Measurements from ENCODE around the gene SLC18A3. TPM values are rescaled to one million over a fixed set of nuclear protein-coding genes. Genes with fewer than 3 reads are reported as not detected.

SLC18A3 gene
- total RNA-seq, 1 experiment from 2014 or later = 0.13 TPM

DNA sequence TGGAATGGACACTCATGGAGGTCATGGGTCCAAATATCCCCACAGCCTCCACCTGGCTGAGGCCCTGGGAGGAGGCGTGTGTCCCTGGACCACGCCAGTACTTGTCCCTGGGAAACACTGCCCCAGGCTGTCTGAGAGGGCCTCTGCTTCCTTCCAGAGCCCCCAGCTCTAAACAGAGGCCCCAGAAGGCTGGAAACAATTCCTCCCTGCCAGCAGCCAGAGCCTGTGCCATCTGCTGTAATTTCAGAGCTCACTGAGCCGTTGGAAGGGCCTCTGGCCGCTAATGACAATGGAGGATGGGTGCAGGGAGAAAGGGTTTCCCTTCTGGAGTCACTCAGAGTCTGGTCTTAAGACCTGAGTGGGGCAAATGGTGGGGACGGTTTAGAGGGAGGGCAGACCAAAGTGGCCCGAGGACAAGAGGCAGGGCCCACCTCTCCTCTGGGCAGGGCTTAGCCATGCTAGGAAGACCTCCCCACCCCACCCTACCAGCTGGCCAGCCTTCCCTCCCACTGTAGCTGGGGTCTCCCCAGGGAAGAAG, 10.8 kb downstream of the SLC18A3 start (continued):
- TF ChIP-seq, protein P1, sequence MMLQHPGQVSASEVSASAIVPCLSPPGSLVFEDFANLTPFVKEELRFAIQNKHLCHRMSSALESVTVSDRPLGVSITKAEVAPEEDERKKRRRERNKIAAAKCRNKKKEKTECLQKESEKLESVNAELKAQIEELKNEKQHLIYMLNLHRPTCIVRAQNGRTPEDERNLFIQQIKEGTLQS (CRISPR knock-in tag; conservative IDR thresholded peaks at IDR 0.05) = no peak

DNA sequence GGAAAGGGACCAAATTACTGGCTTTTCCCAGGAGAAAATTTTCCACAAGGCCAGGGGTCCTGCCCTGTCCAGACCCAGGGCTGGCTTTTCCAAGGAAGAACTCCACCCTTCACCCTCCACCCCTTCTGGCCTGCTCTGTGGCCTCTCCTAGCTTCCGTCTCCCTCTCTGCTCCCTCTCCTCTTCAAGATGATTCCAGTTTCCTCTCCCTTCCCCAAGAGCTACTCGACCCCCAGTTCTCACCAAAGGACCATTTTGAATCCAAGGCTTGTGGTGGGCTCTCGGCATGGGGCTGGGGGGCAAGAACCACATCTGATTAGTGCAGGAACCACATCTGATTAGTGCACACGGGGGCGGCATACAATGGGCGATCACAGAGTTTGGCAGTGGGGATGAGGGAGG, 11.5 kb downstream of the SLC18A3 start:
- no peak overlapping the region for H3K4me3 Mint-ChIP-seq

DNA sequence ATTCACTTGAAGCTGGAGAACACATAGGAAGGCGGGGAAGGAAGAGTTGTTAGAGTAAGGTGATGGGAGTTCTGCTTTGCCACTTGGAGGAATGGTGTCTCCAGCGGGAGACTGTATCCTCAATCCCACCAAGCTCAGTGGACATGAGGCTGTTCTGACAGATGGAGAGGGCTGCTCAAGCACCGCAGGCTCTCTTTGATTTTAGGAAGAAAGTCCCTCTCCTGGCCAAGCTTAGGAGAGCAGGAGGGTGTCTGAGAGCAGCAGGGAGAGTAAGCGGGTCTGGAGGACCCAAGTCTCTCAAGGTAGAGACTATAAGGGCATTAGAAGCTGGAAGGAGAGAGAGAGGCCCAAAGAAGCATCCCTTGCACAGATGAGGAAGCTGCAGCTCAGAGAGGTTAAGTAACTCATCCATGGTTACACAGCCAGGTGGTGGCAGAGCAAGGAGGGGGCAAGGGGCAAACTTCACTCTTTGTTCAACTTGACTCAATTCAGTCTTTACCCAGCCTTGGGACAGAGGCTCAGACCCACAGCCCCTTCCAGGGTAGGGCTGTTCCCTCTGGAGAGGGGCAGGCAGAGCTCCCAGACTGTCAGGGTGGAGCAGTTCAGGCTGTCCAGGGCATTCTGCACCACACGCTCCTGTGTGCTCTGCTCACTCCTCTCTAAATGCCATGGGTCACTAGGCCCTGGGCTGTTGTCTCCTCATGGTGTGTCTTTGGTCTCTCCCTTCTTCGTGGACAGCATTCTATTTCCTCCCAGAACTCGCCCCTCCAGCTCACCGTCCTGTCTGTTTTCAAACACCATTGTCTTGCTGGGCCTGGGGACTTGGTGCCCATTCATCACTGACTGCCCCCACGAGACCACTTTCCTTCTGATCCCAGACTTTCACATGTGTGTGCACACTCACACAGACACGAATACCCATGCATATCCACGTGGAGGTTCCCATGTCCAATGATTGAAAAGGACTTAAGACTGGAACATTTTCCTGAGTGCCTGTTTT, 12.6 kb downstream of the SLC18A3 start:
- H3K4me1 Mint-ChIP-seq = peaks cover 3% of the 10 kb centered on the region; the same call in 1 of the 2 replicates
- no peaks in the 10 kb centered on the region for H3K36me3 Mint-ChIP-seq
- peaks cover 43% of the 10 kb centered on the region for H3K27me3 Mint-ChIP-seq (ENCODE audit: low read depth)
- ChIA-PET CTCF (interaction anchor here (0.6 to 0.8 kb wide), 3 partner anchors 27 to 78 kb away, joined by 3 read pairs; no protein-coding TSS in a partner anchor), POLR2A (interaction anchor here (0.7 kb wide), 1 partner anchor 101 kb away, joined by 3 read pairs; no protein-coding TSS in a partner anchor)
- TF ChIP-seq, protein P2, sequence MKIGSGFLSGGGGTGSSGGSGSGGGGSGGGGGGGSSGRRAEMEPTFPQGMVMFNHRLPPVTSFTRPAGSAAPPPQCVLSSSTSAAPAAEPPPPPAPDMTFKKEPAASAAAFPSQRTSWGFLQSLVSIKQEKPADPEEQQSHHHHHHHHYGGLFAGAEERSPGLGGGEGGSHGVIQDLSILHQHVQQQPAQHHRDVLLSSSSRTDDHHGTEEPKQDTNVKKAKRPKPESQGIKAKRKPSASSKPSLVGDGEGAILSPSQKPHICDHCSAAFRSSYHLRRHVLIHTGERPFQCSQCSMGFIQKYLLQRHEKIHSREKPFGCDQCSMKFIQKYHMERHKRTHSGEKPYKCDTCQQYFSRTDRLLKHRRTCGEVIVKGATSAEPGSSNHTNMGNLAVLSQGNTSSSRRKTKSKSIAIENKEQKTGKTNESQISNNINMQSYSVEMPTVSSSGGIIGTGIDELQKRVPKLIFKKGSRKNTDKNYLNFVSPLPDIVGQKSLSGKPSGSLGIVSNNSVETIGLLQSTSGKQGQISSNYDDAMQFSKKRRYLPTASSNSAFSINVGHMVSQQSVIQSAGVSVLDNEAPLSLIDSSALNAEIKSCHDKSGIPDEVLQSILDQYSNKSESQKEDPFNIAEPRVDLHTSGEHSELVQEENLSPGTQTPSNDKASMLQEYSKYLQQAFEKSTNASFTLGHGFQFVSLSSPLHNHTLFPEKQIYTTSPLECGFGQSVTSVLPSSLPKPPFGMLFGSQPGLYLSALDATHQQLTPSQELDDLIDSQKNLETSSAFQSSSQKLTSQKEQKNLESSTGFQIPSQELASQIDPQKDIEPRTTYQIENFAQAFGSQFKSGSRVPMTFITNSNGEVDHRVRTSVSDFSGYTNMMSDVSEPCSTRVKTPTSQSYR (CRISPR knock-in tag; IDR thresholded peaks at IDR 0.05) = no peak
- TF ChIP-seq JAZF1 (CRISPR knock-in tag; IDR thresholded peaks at IDR 0.05) (no peak), IRF2 (CRISPR knock-in tag; IDR thresholded peaks at IDR 0.05; ENCODE audit: borderline replicate concordance, low read depth) (no peak), HMGA2 (CRISPR knock-in tag; IDR thresholded peaks at IDR 0.05) (no peak), JUN (CRISPR knock-in tag; IDR thresholded peaks at IDR 0.05) (no peak), NFATC4 (CRISPR knock-in tag; IDR thresholded peaks at IDR 0.05) (no peak), TCF7 (CRISPR knock-in tag; IDR thresholded peaks at IDR 0.05; ENCODE audit: low read depth) (no peak), GRHL2 (CRISPR knock-in tag; IDR thresholded peaks at IDR 0.05; ENCODE audit: insufficient replicate concordance, severe bottlenecking) (no peak), ESRRA (CRISPR knock-in tag; IDR thresholded peaks at IDR 0.05; ENCODE audit: borderline replicate concordance) (no peak), ZNF416 (CRISPR knock-in tag; IDR thresholded peaks at IDR 0.05) (no peak)
- TF ChIP-seq, protein P3, sequence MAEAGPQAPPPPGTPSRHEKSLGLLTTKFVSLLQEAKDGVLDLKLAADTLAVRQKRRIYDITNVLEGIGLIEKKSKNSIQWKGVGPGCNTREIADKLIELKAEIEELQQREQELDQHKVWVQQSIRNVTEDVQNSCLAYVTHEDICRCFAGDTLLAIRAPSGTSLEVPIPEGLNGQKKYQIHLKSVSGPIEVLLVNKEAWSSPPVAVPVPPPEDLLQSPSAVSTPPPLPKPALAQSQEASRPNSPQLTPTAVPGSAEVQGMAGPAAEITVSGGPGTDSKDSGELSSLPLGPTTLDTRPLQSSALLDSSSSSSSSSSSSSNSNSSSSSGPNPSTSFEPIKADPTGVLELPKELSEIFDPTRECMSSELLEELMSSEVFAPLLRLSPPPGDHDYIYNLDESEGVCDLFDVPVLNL (CRISPR knock-in tag; IDR thresholded peaks at IDR 0.05; ENCODE audit: borderline replicate concordance, low read depth) = no peak
- TF ChIP-seq, protein P4, sequence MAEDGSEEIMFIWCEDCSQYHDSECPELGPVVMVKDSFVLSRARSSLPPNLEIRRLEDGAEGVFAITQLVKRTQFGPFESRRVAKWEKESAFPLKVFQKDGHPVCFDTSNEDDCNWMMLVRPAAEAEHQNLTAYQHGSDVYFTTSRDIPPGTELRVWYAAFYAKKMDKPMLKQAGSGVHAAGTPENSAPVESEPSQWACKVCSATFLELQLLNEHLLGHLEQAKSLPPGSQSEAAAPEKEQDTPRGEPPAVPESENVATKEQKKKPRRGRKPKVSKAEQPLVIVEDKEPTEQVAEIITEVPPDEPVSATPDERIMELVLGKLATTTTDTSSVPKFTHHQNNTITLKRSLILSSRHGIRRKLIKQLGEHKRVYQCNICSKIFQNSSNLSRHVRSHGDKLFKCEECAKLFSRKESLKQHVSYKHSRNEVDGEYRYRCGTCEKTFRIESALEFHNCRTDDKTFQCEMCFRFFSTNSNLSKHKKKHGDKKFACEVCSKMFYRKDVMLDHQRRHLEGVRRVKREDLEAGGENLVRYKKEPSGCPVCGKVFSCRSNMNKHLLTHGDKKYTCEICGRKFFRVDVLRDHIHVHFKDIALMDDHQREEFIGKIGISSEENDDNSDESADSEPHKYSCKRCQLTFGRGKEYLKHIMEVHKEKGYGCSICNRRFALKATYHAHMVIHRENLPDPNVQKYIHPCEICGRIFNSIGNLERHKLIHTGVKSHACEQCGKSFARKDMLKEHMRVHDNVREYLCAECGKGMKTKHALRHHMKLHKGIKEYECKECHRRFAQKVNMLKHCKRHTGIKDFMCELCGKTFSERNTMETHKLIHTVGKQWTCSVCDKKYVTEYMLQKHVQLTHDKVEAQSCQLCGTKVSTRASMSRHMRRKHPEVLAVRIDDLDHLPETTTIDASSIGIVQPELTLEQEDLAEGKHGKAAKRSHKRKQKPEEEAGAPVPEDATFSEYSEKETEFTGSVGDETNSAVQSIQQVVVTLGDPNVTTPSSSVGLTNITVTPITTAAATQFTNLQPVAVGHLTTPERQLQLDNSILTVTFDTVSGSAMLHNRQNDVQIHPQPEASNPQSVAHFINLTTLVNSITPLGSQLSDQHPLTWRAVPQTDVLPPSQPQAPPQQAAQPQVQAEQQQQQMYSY (CRISPR knock-in tag; IDR thresholded peaks at IDR 0.05) = no peak
- TF ChIP-seq, protein P5, sequence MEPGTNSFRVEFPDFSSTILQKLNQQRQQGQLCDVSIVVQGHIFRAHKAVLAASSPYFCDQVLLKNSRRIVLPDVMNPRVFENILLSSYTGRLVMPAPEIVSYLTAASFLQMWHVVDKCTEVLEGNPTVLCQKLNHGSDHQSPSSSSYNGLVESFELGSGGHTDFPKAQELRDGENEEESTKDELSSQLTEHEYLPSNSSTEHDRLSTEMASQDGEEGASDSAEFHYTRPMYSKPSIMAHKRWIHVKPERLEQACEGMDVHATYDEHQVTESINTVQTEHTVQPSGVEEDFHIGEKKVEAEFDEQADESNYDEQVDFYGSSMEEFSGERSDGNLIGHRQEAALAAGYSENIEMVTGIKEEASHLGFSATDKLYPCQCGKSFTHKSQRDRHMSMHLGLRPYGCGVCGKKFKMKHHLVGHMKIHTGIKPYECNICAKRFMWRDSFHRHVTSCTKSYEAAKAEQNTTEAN (CRISPR knock-in tag; IDR thresholded peaks at IDR 0.05) = no peak
- TF ChIP-seq, protein P6, sequence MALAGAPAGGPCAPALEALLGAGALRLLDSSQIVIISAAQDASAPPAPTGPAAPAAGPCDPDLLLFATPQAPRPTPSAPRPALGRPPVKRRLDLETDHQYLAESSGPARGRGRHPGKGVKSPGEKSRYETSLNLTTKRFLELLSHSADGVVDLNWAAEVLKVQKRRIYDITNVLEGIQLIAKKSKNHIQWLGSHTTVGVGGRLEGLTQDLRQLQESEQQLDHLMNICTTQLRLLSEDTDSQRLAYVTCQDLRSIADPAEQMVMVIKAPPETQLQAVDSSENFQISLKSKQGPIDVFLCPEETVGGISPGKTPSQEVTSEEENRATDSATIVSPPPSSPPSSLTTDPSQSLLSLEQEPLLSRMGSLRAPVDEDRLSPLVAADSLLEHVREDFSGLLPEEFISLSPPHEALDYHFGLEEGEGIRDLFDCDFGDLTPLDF (CRISPR knock-in tag; IDR thresholded peaks at IDR 0.05) = no peak
- H3K9me3 Mint-ChIP-seq = no peaks in the 10 kb centered on the region
- DNase-seq (ENCODE audit: low spot score) (peak; percentile 5), ATAC-seq (no peak)
- no peak overlapping the region for H3K27ac Mint-ChIP-seq
- H3K4me3 Mint-ChIP-seq = no peak overlapping the region

More for the DNA sequence above, 11.5 kb downstream of the SLC18A3 start:
- TF ChIP-seq NR3C1 (CRISPR knock-in tag; conservative IDR thresholded peaks at IDR 0.05; ENCODE audit: low read depth) (no peak), NFYB (CRISPR knock-in tag; conservative IDR thresholded peaks at IDR 0.05; ENCODE audit: low read depth) (no peak)
- Mint-ChIP-seq H3K9me3 (no peaks in the 10 kb centered on the region), H3K27ac (no peak overlapping the region), H3K36me3 (no peaks in the 10 kb centered on the region), H3K27me3 (ENCODE audit: low read depth) (peaks cover 54% of the 10 kb centered on the region), H3K4me1 (peaks cover 3% of the 10 kb centered on the region; the same call in 1 of the 2 replicates)
- POLR2A ChIA-PET = interaction anchor here (0.7 kb wide), 1 partner anchor 102 kb away, joined by 3 read pairs; no protein-coding TSS in a partner anchor
- peak; percentile 6 for DNase-seq (ENCODE audit: low spot score)
- no peak for ATAC-seq
- CTCF ChIA-PET = interaction anchor here (1.6 kb wide), 1 partner anchor 28 kb away, joined by 8 read pairs; no protein-coding TSS in a partner anchor

All from WTC11 (cell line).